ENCODE data around the gene TFCP2. TPM values are rescaled to one million over a fixed set of nuclear protein-coding genes. Genes with fewer than 3 reads are reported as not detected.

TFCP2 gene
- total RNA-seq, 1 donor from 2014 or later, result 3.0 TPM

DNA sequence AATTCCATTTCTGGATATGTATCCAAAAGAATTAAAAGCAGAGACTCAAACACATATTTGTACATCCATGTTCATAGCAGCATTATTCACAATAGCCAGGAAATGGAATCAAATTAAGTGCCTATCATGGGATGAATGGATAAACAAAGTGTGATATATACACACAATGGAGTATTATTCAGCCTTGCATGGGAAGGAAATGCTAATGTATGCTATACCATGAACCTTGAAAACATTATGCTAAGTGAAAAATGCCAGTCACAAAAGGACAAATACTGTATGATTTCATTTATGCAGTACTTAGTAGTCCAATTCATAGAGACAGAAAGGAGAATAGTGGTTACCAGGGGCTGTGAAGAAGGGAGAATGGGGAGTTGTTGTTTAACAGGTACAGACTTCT is 57.4 kb downstream of the TFCP2 start:
- no peaks in the 10 kb centered on the region for H3K4me1 ChIP-seq
- H3K27ac ChIP-seq, result no peak overlapping the region
- TF ChIP-seq, protein P1, sequence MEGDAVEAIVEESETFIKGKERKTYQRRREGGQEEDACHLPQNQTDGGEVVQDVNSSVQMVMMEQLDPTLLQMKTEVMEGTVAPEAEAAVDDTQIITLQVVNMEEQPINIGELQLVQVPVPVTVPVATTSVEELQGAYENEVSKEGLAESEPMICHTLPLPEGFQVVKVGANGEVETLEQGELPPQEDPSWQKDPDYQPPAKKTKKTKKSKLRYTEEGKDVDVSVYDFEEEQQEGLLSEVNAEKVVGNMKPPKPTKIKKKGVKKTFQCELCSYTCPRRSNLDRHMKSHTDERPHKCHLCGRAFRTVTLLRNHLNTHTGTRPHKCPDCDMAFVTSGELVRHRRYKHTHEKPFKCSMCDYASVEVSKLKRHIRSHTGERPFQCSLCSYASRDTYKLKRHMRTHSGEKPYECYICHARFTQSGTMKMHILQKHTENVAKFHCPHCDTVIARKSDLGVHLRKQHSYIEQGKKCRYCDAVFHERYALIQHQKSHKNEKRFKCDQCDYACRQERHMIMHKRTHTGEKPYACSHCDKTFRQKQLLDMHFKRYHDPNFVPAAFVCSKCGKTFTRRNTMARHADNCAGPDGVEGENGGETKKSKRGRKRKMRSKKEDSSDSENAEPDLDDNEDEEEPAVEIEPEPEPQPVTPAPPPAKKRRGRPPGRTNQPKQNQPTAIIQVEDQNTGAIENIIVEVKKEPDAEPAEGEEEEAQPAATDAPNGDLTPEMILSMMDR (IDR thresholded peaks at IDR 0.05), result no peak
- H3K9me3 ChIP-seq, result no peaks in the 10 kb centered on the region
- H3K36me3 ChIP-seq, result peaks cover 18 to 70% of the 10 kb centered on the region in 2 donors
- intact Hi-C loops (cut with DNase I), result no loop called here
- no peaks in the 10 kb centered on the region for H3K27me3 ChIP-seq
- no peak for DNase-seq (ENCODE audit: low spot score in 2 of 2)
- H3K4me3 ChIP-seq, result no peak overlapping the region

DNA sequence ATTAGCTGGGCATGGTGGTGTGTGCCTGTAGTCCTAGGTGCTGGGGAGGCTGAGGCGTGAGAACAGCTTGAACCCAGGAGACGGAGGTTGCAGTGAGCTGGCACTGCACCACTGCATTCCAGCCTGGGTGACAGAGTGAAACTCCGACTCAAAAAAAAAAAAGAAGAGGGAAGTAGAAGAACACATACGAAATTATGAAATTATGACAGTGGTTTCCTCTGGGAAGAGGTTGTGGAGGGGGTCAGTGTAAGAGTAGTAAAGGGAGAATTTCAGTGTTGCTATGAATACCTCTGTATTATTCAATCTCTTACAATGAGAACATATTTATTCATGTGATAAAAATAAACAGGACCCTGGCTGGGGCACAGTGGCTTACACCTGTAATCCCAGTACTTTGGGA is 64.8 kb downstream of the TFCP2 start:
- Histone ChIP-seq H3K36me3 (peaks cover 41 to 81% of the 10 kb centered on the region in 2 donors), H3K9me3 (no peaks in the 10 kb centered on the region)
- intact Hi-C loops (cut with DNase I), result no loop called here

GRCh38 chr12:51103977-51104376 is 69.0 kb downstream of the TFCP2 start:
- intact Hi-C loops (cut with DNase I), result no loop called here
- TF ChIP-seq, protein P1 (IDR thresholded peaks at IDR 0.05), result no peak
- Histone ChIP-seq H3K9me3 (no peaks in the 10 kb centered on the region), H3K27ac (no peak overlapping the region), H3K4me3 (no peak overlapping the region), H3K27me3 (no peaks in the 10 kb centered on the region), H3K36me3 (peaks cover 46 to 86% of the 10 kb centered on the region in 2 donors), H3K4me1 (no peaks in the 10 kb centered on the region)
- DNase-seq (ENCODE audit: low spot score in 2 of 2), result no peak

More for the DNA sequence above, 64.8 kb downstream of the TFCP2 start:
- Histone ChIP-seq H3K4me1 (no peaks in the 10 kb centered on the region), H3K4me3 (no peak overlapping the region), H3K27me3 (no peaks in the 10 kb centered on the region), H3K27ac (no peak overlapping the region)
- no peak for DNase-seq (ENCODE audit: low spot score in 2 of 2)
- TF ChIP-seq, protein P1 (IDR thresholded peaks at IDR 0.05), result no peak

- no peaks in the 10 kb centered on the region for H3K4me1 ChIP-seq
- TF ChIP-seq, protein P1 (IDR thresholded peaks at IDR 0.05), result no peak
- H3K27ac ChIP-seq, result no peak overlapping the region
- peaks cover 57 to 94% of the 10 kb centered on the region in 2 donors for H3K36me3 ChIP-seq
- intact Hi-C loops (cut with DNase I), result no loop called here
- DNase-seq (ENCODE audit: low spot score in 2 of 2), result no peak
- H3K4me3 ChIP-seq, result no peak overlapping the region
- no peaks in the 10 kb centered on the region for H3K27me3 ChIP-seq
- H3K9me3 ChIP-seq, result no peaks in the 10 kb centered on the region
Measured at GRCh38 chr12:51098611-51099010, 74.3 kb downstream of the TFCP2 start.

DNA sequence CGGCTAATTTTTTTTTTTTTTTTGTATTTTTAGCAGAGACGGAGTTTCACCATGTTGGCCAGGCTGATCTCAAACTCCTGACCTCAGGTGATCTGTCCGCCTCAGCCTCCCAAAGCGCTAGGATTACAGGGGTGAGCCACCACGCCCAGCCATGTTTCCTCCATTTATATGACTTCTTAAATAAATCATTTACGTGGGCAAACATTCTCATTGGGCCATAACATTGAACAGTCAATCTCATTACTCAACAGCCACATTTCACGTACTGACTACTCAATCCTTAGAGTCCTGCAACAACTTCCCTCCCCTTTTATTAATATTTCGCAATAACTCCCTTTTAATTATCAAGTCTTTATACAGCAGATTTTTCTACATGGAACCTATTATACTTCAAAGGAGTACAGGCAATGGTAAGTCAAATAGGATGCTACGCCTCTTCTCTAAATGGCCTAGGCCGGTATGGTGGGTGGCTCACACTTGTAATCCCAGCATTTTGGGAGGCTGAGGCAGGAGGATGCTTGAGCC is 82.2 kb downstream of the TFCP2 start:
- TF ChIP-seq, protein P1 (IDR thresholded peaks at IDR 0.05), result no peak
- no peak for DNase-seq (ENCODE audit: low spot score in 2 of 2)
- H3K4me3 ChIP-seq, result no peak overlapping the region
- no peak overlapping the region for H3K27ac ChIP-seq
- peaks cover 29 to 30% of the 10 kb centered on the region in 2 donors for H3K36me3 ChIP-seq
- H3K27me3 ChIP-seq, result no peaks in the 10 kb centered on the region
- H3K9me3 ChIP-seq, result no peaks in the 10 kb centered on the region
- no peaks in the 10 kb centered on the region for H3K4me1 ChIP-seq
- intact Hi-C loops (cut with DNase I), result no loop called here

DNA sequence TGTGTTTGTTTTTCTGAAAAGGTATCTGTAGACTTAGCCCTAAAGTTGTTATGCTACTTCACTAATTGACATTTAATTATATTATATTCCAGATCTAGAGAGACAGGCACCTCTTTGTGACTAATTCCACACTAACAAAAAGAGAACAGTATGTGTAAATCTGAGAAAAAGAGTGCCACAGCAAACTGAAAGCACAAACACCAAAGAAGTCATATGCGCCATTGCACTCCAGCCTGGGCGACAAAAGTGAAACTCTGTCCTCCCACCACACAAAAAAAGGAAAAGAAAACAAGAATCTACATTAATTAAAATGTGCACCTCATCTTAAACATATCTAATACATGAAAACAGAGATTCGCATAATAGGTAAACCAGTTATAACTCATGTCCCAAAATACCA is 85.1 kb downstream of the TFCP2 start:
- intact Hi-C loops (cut with DNase I), result no loop called here
- TF ChIP-seq, protein P1 (IDR thresholded peaks at IDR 0.05), result no peak
- no peak for DNase-seq (ENCODE audit: low spot score in 2 of 2)

More for the DNA sequence above, 85.1 kb downstream of the TFCP2 start:
- H3K27me3 ChIP-seq, result no peaks in the 10 kb centered on the region
- peaks cover 9% of the 10 kb centered on the region in 2 donors for H3K36me3 ChIP-seq
- no peaks in the 10 kb centered on the region for H3K9me3 ChIP-seq
- no peak overlapping the region for H3K4me3 ChIP-seq
- no peak overlapping the region for H3K27ac ChIP-seq
- H3K4me1 ChIP-seq, result peaks cover 0 to 5% of the 10 kb centered on the region in 2 donors
